ENCODE data around the gene PREX1. TPM values are rescaled to one million over a fixed set of nuclear protein-coding genes. Genes with fewer than 3 reads are reported as not detected.
A peak's percentile ranks its signal among the peaks of the same experiment; 100 is the strongest.
"Not testable (repeated sequence)": the region's sequence is repeated elsewhere in the genome, so short reads cannot be mapped to it uniquely, and the experiment has no call there.

The PREX1 gene
- total and polyA plus RNA-seq, 4 donors = 20.4 to 49.0 (median 42.6) TPM

DNA sequence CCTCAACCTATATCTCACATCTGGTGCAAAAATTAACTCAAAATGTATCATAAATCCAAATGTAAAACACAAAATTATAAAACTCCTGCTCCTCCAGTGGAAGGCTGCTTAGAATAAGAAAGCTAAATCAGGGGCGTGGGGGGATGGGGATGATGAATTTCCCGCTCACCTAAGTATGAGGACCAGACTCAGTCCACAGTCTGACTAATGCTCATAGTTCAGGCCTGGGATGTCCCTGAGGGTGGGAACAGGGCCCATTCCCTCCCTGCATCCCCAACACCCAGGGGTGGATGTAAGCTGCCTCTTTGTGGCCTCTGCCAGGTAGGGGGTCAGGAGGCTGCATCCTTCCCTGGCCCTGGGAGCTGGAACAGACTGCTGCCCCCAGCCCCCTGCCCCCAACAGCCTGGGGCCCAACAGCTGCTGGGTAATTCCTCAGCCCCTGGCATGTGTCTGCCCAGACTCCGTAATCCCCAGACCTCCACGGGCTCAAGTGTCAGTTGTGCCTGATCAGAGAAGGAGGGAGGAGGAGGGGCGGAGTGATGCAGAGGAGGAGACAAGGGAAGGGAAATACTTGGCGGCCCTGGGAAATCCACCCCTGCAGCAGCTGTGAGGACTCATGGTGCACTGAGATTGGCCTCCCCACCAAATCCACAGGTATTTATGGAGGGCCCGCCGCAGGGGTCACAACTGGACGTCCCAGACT lies 224.5 kb downstream of the PREX1 start:
- DNase-seq (peak in 1 of 2 donors; percentile 67), ATAC-seq (ENCODE audit: low FRiP score) (no peak)
- H3K4me3 ChIP-seq (ENCODE audit: low read length in 2 of 2) = no peak overlapping the region
- H3K9me3 ChIP-seq (ENCODE audit: control insufficient read depth, low read length) = peaks cover 2% of the 10 kb centered on the region
- intact Hi-C loops (cut with DNase I) = no loop called here
- no peaks in the 10 kb centered on the region for H3K36me3 ChIP-seq (ENCODE audit: control insufficient read depth in 1 of 2, insufficient read depth in 2 of 2, low read length in 1 of 2)
- H3K4me1 ChIP-seq (ENCODE audit: control insufficient read depth in 1 of 2, insufficient read depth in 2 of 2, low read length in 2 of 2) = no peaks in the 10 kb centered on the region
- WGBS, 2 donors = 73 to 77% methylated on average over 8 to 9 of the region's 9 CpGs
- no peaks in the 10 kb centered on the region for H3K27me3 ChIP-seq (ENCODE audit: control insufficient read depth in 1 of 2, insufficient read depth in 2 of 2, low read length in 1 of 2)
- no peak overlapping the region for H3K27ac ChIP-seq (ENCODE audit: low read depth in 1 of 2, low read length in 2 of 2)

DNA sequence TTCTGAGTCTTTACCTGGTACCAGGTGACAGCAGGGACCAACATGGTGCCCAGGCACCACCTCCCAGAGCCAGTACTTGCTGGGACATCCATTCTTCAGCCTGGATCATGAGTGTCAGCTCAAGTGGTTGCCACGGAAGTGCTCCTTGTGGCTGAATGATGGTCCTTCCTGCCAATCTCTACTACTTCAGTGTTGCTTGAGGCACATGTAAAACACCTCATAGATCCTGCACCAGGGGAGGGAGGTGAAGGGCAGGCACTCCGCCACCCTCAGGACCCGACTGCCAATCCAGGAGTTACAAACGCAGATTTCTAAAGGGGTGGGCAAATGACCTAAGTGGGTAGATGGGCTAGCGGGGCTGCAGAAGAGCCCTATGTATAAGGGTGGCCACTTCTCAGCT lies 226.0 kb downstream of the PREX1 start:
- H3K27ac ChIP-seq (ENCODE audit: low read depth in 1 of 2, low read length in 2 of 2) = no peak overlapping the region
- H3K27me3 ChIP-seq (ENCODE audit: control insufficient read depth in 1 of 2, insufficient read depth in 2 of 2, low read length in 1 of 2) = no peaks in the 10 kb centered on the region
- no peaks in the 10 kb centered on the region for H3K36me3 ChIP-seq (ENCODE audit: control insufficient read depth in 1 of 2, insufficient read depth in 2 of 2, low read length in 1 of 2)
- DNase-seq = peak in 1 of 2 donors; percentile 27
- no peak overlapping the region for H3K4me3 ChIP-seq (ENCODE audit: low read length in 2 of 2)
- ATAC-seq (ENCODE audit: low FRiP score) = no peak
- no peaks in the 10 kb centered on the region for H3K4me1 ChIP-seq (ENCODE audit: control insufficient read depth in 1 of 2, insufficient read depth in 2 of 2, low read length in 2 of 2)
- WGBS, 2 donors = 90 to 92% methylated on average over 5 of the region's 5 CpGs
- H3K9me3 ChIP-seq (ENCODE audit: control insufficient read depth, low read length) = peaks cover 2% of the 10 kb centered on the region
- intact Hi-C loops (cut with DNase I) = no loop called here

DNA sequence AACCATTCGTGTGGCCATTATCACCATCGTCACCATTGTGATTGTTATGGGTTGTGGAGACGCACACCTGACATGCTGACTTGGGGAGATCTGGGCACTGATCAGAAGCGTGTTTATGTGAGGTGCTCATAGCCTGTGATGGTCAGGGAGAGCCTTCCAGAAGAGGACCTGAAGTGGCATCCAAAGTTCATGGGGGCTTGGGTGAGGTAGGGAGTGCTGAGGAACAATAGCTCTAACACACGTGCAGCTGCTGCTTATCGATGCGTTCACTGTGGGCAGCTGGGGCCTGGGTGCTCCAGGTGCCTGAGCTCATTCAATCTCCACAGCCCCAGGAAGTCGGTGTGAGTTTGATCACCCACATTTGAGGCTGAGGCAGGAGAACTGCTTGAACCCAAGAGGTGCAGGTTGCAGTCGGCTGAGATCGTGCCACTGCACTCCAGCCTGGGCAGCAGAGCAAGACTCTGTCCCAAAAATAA lies 227.3 kb downstream of the PREX1 start:
- intact Hi-C loops (cut with DNase I) = no loop called here
- H3K4me1 ChIP-seq (ENCODE audit: control insufficient read depth in 1 of 2, insufficient read depth in 2 of 2, low read length in 2 of 2) = no peaks in the 10 kb centered on the region
- H3K27me3 ChIP-seq (ENCODE audit: control insufficient read depth in 1 of 2, insufficient read depth in 2 of 2, low read length in 1 of 2) = no peaks in the 10 kb centered on the region
- no peaks in the 10 kb centered on the region for H3K36me3 ChIP-seq (ENCODE audit: control insufficient read depth in 1 of 2, insufficient read depth in 2 of 2, low read length in 1 of 2)
- DNase-seq = no peak
- 89 to 92% methylated on average over 10 of the region's 10 CpGs for WGBS, 2 donors
- peaks cover 3% of the 10 kb centered on the region for H3K9me3 ChIP-seq (ENCODE audit: control insufficient read depth, low read length)
- H3K4me3 ChIP-seq (ENCODE audit: low read length in 2 of 2) = no peak overlapping the region
- no peak for ATAC-seq (ENCODE audit: low FRiP score)
- no peak overlapping the region for H3K27ac ChIP-seq (ENCODE audit: low read depth in 1 of 2, low read length in 2 of 2)

DNA sequence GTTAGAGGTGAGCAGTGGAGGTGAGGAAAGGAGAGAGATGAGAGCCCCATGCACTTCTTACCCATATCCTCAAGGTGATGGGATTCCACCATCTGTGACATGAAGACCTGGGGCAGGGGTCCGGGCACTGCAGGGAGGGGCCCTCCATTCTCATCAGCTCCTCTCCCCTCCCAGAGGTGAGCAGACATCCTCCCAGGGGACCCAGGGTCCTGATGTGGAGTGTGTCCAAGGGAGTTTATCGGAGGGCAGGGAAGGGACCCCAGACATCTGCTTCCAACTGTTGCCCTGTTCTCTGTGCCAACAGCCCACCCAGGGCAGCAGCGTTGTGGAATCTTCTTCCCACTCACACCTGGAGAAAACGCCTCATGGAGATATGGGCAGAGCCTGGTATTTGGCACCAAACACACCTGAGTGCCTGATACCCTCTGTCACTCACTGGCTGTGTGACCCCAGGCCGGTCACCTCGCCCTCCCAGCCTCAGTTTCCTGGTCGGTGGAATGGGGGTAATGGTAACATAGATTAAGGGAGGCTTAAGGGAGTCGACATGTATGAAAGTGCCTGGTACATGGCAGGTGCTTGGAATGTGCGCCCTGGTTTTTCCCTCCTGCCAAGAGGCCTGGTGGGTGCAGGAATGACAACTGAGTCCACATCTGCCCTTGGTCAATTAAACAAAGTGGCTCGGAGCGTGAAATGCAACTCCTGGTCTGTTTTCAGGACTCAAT lies 227.9 kb downstream of the PREX1 start:
- intact Hi-C loops (cut with DNase I) = no loop called here
- H3K9me3 ChIP-seq (ENCODE audit: control insufficient read depth, low read length) = peaks cover 3% of the 10 kb centered on the region
- H3K4me3 ChIP-seq (ENCODE audit: low read length in 2 of 2) = no peak overlapping the region
- DNase-seq (peak; percentile 13 to 65), ATAC-seq (ENCODE audit: low FRiP score) (no peak)
- H3K36me3 ChIP-seq (ENCODE audit: control insufficient read depth in 1 of 2, insufficient read depth in 2 of 2, low read length in 1 of 2) = no peaks in the 10 kb centered on the region
- 90 to 91% methylated on average over 11 of the region's 11 CpGs for WGBS, 2 donors
- no peak overlapping the region for H3K27ac ChIP-seq (ENCODE audit: low read depth in 1 of 2, low read length in 2 of 2)
- no peaks in the 10 kb centered on the region for H3K4me1 ChIP-seq (ENCODE audit: control insufficient read depth in 1 of 2, insufficient read depth in 2 of 2, low read length in 2 of 2)
- no peaks in the 10 kb centered on the region for H3K27me3 ChIP-seq (ENCODE audit: control insufficient read depth in 1 of 2, insufficient read depth in 2 of 2, low read length in 1 of 2)

DNA sequence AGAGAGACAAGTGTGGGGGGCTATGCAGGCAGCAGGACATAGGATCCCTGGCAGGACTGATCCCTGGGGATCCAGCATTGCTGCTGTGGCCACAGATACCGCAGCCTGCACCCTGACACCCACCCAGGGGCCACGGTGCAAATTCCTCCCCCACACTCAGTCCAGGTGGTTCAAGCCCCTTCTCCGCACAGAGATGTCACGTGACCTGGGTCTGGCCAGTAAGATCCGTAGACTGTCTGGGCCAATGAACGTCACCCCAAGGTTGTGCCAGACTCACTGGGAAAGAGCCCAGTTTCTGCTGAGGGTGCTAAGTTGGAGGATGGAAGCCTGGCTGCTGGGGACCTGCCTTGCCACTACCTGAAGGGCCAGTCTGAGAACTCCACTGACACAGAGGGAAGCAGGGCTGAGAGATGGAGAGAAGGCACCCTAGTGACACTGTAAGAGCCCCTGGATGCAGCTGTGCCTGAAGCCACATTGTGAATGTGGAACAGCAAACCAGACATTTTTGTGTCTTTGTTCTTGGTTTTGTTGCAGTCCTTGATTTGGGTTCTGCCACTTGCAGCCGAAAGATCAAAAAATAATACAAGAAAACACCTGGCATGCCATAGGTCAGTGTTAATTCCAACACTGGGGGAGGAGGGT lies 228.6 kb downstream of the PREX1 start:
- DNase-seq (peak in 1 of 2 donors; percentile 31), ATAC-seq (ENCODE audit: low FRiP score) (no peak)
- H3K36me3 ChIP-seq (ENCODE audit: control insufficient read depth in 1 of 2, insufficient read depth in 2 of 2, low read length in 1 of 2) = no peaks in the 10 kb centered on the region
- H3K4me3 ChIP-seq (ENCODE audit: low read length in 2 of 2) = no peak overlapping the region
- no peaks in the 10 kb centered on the region for H3K27me3 ChIP-seq (ENCODE audit: control insufficient read depth in 1 of 2, insufficient read depth in 2 of 2, low read length in 1 of 2)
- H3K27ac ChIP-seq (ENCODE audit: low read depth in 1 of 2, low read length in 2 of 2) = no peak overlapping the region
- H3K9me3 ChIP-seq (ENCODE audit: control insufficient read depth, low read length) = peaks cover 3% of the 10 kb centered on the region
- intact Hi-C loops (cut with DNase I) = no loop called here
- 65 to 80% methylated on average over 7 of the region's 7 CpGs for WGBS, 2 donors
- no peaks in the 10 kb centered on the region for H3K4me1 ChIP-seq (ENCODE audit: control insufficient read depth in 1 of 2, insufficient read depth in 2 of 2, low read length in 2 of 2)

DNA sequence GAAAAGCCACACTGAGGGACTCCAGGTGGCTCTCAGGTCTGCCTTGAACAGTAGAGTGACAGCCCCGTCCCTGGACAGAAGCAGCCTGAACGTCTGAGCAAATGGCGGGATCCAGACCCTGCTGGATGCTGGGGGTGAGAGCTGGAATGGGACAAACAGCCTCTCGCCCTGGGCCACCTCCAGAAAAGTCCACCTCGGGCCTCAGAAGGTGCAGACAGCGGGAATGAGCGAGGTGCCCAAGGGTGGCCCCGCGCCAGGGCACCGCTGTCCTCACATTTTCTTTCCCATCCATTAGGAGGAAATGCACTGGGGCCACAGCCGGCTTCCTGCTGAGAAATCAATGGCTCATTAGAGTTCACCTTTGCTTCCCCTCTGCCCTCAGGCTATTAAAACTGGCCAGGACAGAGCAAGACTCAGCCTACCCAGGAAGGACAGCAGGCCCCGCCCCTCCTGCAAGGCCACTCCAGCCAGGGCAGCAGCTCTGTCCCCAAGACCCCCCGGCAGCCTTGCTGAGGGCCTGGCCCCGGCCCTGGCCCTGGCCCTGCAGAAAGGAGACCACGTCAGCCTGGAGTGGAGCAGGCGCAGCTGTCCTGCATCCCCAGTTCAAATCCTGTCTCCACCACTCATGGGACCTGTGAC lies 229.4 kb downstream of the PREX1 start:
- H3K27ac ChIP-seq (ENCODE audit: low read depth in 1 of 2, low read length in 2 of 2); H3K4me1 ChIP-seq (ENCODE audit: control insufficient read depth in 1 of 2, insufficient read depth in 2 of 2, low read length in 2 of 2); H3K27me3 ChIP-seq (ENCODE audit: control insufficient read depth in 1 of 2, insufficient read depth in 2 of 2, low read length in 1 of 2); H3K9me3 ChIP-seq (ENCODE audit: control insufficient read depth, low read length); H3K4me3 ChIP-seq (ENCODE audit: low read length in 2 of 2); ATAC-seq (ENCODE audit: low FRiP score); intact Hi-C loops (cut with DNase I); H3K36me3 ChIP-seq (ENCODE audit: control insufficient read depth in 1 of 2, insufficient read depth in 2 of 2, low read length in 1 of 2): not testable (repeated sequence)
- WGBS, 2 donors = 77 to 78% methylated on average over 16 of the region's 16 CpGs
- peak in 1 of 2 donors; percentile 27 for DNase-seq

DNA sequence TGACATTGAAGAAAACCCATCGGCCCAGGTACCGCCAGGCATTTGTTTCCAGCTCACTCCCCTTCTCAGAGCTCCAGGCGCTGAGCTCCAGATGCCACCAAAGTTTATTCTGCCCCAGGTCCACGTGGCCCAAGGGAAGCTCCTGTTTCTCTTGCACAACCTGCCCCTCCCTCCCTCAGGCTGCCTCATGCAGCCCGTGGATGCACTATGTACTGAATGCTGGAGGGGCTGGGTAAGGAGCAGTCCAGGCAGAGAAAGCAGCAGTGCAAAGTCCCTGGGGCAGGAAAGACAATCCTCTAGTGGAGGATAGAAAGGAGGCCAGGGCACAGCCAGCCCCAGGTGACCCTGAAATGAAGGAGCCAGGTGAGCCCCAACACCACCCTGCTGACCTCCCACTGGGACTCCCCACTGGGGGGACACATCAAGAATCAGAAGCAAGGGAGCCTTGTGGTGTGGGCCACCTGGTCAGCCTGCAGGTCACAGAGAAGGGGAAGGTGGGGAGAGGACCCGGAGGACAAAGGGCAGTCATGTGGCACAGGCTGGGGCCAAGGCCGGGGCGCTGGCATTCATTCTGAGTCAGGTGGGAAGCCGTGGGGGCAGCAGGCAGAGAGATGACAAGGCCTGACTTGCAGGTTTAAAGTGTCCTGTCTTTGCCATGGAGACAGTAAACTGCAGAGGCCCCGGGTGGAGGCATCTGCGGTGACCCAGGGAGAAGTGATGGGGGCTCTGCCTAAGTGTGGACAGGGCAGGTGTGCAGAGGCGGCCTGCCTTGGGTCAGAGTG lies 230.1 kb downstream of the PREX1 start:
- Histone ChIP-seq H3K27me3 (ENCODE audit: control insufficient read depth in 1 of 2, insufficient read depth in 2 of 2, low read length in 1 of 2) (no peaks in the 10 kb centered on the region), H3K9me3 (ENCODE audit: control insufficient read depth, low read length) (peaks cover 3% of the 10 kb centered on the region), H3K4me3 (ENCODE audit: low read length in 2 of 2) (no peak overlapping the region), H3K27ac (ENCODE audit: low read depth in 1 of 2, low read length in 2 of 2) (no peak overlapping the region), H3K36me3 (ENCODE audit: control insufficient read depth in 1 of 2, insufficient read depth in 2 of 2, low read length in 1 of 2) (no peaks in the 10 kb centered on the region), H3K4me1 (ENCODE audit: control insufficient read depth in 1 of 2, insufficient read depth in 2 of 2, low read length in 2 of 2) (no peaks in the 10 kb centered on the region)
- intact Hi-C loops (cut with DNase I) = no loop called here
- WGBS, 2 donors = 72 to 81% methylated on average over 12 of the region's 12 CpGs
- peak; percentile 6 to 73 for DNase-seq
- ATAC-seq (ENCODE audit: low FRiP score) = no peak

DNA sequence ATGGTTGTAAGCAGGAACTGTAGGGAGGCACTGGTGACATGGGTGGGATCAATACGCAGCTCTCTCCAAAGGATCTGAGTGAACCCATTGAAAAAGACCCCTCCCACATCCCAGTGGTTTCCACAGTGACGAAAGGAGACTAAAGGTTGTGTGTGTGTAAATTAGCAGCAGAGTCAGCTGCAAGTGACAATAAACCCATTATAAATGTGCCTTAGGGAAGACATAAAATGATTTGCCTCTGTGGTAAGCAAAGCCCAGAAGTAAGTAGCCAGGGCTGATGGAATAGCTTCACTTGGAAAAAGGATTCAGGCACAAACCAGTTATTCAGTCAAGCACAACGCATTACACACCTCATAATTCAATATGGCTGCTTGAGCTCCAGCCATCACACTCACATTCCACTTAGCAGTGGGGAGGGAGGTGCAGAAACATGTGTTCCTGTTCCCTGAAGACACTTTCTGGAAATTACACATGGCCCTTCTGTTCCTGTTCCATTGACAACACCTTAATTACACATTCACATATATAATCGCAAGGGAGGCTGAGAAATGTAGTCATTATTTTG lies 231.4 kb downstream of the PREX1 start:
- Histone ChIP-seq H3K27ac (ENCODE audit: low read depth in 1 of 2, low read length in 2 of 2) (no peak overlapping the region), H3K4me1 (ENCODE audit: control insufficient read depth in 1 of 2, insufficient read depth in 2 of 2, low read length in 2 of 2) (no peaks in the 10 kb centered on the region), H3K27me3 (ENCODE audit: control insufficient read depth in 1 of 2, insufficient read depth in 2 of 2, low read length in 1 of 2) (no peaks in the 10 kb centered on the region), H3K36me3 (ENCODE audit: control insufficient read depth in 1 of 2, insufficient read depth in 2 of 2, low read length in 1 of 2) (no peaks in the 10 kb centered on the region), H3K4me3 (ENCODE audit: low read length in 2 of 2) (no peak overlapping the region), H3K9me3 (ENCODE audit: control insufficient read depth, low read length) (peaks cover 1% of the 10 kb centered on the region)
- WGBS, 2 donors = 90 to 96% methylated on average over 4 of the region's 4 CpGs
- DNase-seq (peak in 1 of 2 donors; percentile 7), ATAC-seq (ENCODE audit: low FRiP score) (no peak)
- intact Hi-C loops (cut with DNase I) = no loop called here
